Esophagus muscularis mucosa (tissue), 4 donors: ENCODE results near the gene ACSL5.

ENCODE experiments used
- EP300 ChIP-seq: sonication (generic); formaldehyde crosslinking; IDR thresholded peaks from one replicate; pipeline ENCODE4 v1.6.1; 2017; ENCODE audit warnings: antibody characterized with exemption
- POLR2A ChIP-seq: fragments of 450-650 bp; IDR thresholded peaks from one replicate; pipeline ENCODE4 v1.6.1; 2017; ENCODE audit warnings: antibody characterized with exemption, moderate library complexity, mild to moderate bottlenecking, low read depth
- POLR2AphosphoS5 ChIP-seq, 2 donors: sonication (generic); formaldehyde crosslinking; IDR thresholded peaks; one replicate each; pipeline ENCODE4 v1.6.1; 2017; ENCODE audit warnings: antibody characterized with exemption in 2 of 2
- TF ChIP-seq, protein P1 (sequence below), 3 experiments: fragments of 200-600 bp in 2 of 3; fragments of 450-650 bp in 1 of 3; sonication (generic) in 2 of 3; IDR thresholded peaks; one replicate each; pipeline ENCODE4 v1.5.1; 2017 to 2019; ENCODE audit warnings: antibody characterized with exemption in 3 of 3, mild to moderate bottlenecking in 2 of 3, moderate library complexity in 1 of 3

DNA sequence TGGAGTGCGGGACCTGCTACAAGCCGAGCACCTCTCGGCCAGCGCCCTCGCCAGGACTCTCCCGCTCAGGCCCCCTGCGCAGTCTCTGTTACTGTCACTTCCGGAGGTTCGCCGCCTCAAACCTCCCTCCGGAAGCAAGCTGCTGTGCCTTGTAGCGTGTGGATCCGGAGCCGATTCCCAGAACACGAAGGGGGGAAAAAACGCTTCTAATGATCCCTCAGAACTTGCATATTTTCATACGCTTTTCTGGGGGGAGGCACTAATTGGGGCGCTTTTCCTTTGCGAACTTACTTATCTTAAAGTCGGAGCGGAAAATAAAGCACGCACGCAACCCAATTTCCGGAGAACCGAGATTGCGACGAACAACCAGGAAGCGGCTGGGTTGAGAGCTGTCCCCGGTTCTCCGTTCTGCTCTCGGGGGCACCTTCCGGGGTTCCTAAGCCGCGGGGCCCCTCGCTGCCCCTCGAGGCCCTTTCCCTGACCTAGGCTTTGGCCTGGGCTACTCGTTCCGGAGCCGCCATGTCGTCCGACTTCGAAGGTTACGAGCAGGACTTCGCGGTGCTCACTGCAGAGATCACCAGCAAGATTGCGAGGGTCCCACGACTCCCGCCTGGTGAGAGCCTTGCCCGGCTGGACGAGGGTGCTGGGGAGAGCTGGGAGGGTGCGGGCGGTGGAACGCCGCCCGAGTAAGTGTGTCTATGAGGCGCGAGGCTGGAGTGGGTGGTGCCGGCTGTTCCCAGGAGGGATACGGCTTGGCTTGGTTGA lies 73.1 kb downstream of the ACSL5 start, which contains the start of the genes VTI1A and ZDHHC6:
- TF ChIP-seq, protein P1, sequence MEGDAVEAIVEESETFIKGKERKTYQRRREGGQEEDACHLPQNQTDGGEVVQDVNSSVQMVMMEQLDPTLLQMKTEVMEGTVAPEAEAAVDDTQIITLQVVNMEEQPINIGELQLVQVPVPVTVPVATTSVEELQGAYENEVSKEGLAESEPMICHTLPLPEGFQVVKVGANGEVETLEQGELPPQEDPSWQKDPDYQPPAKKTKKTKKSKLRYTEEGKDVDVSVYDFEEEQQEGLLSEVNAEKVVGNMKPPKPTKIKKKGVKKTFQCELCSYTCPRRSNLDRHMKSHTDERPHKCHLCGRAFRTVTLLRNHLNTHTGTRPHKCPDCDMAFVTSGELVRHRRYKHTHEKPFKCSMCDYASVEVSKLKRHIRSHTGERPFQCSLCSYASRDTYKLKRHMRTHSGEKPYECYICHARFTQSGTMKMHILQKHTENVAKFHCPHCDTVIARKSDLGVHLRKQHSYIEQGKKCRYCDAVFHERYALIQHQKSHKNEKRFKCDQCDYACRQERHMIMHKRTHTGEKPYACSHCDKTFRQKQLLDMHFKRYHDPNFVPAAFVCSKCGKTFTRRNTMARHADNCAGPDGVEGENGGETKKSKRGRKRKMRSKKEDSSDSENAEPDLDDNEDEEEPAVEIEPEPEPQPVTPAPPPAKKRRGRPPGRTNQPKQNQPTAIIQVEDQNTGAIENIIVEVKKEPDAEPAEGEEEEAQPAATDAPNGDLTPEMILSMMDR (IDR thresholded peaks at IDR 0.05): peak in 2 of 3 experiments; percentile 10 to 23
- peak; percentile 61 to 87 for TF ChIP-seq POLR2AphosphoS5 (IDR thresholded peaks at IDR 0.05)
- no peak for TF ChIP-seq POLR2A
- TF ChIP-seq EP300: no peak
